Uterus (tissue), 4 donors: ENCODE data around the gene PLPP6. TPM values are rescaled to one million over a fixed set of nuclear protein-coding genes. Genes with fewer than 3 reads are reported as not detected.
"Not testable (repeated sequence)": the region's sequence is repeated elsewhere in the genome, so short reads cannot be mapped to it uniquely, and the experiment has no call there.

ENCODE experiments used
- DNase-seq, 2 donors: peaks; one replicate each; pipeline ENCODE4 v3.0.0-alpha.2; 2019 to 2020
- H3K27ac ChIP-seq, 2 donors: fragments of 200-600 bp; sonication (generic); 1 replicate in 1 of 2; 2 replicates in 1 of 2; pipeline ENCODE4 v1.5.1; 2016 to 2018
- H3K27me3 ChIP-seq, 2 donors: fragments of 200-600 bp; sonication (generic); one replicate each; pipeline ENCODE4 v1.5.1; 2018 to 2019; ENCODE audit warnings: control low read depth in 1 of 2
- H3K36me3 ChIP-seq, 2 donors: fragments of 200-600 bp; sonication (generic); one replicate each; pipeline ENCODE4 v1.5.1; 2019; ENCODE audit warnings: control low read depth in 1 of 2
- H3K4me1 ChIP-seq, 2 donors: fragments of 200-600 bp; sonication (generic); one replicate each; pipeline ENCODE4 v1.5.1; 2018 to 2019; ENCODE audit warnings: control low read depth in 1 of 2
- H3K4me3 ChIP-seq, 2 donors: fragments of 200-600 bp; sonication (generic); 1 replicate in 1 of 2; 2 replicates in 1 of 2; pipeline ENCODE4 v1.5.1; 2018 to 2019; ENCODE audit warnings: mild to moderate bottlenecking in 1 of 2
- H3K9me3 ChIP-seq, 2 donors: fragments of 200-600 bp; sonication (generic); one replicate each; pipeline ENCODE4 v1.5.1; 2019; ENCODE audit warnings: control low read depth in 1 of 2
- POLR2A ChIP-seq, 2 donors: fragments of 450-650 bp; IDR thresholded peaks; one replicate each; pipeline ENCODE4 v1.6.1; 2016; ENCODE audit warnings: antibody characterized with exemption in 2 of 2, mild to moderate bottlenecking in 1 of 2, moderate library complexity in 1 of 2
- intact Hi-C: fragments of 100-400 bp; cut with DNase I; formaldehyde crosslinking; loops from one replicate; pipeline ENCODE4 v1.15.1; 2023; ENCODE audit warnings: low total_unique reads
- total RNA-seq, 4 donors: library from RNA; depleted of rRNA in 3 of 4; stranded (reverse); fragments of >200 nt in 3 of 4; gene quantifications; one replicate each; pipeline versions ENCODE4 v1.1.0 to v1.2.4, GENCODE V29; 2014 to 2023
- TF ChIP-seq, protein P1 (sequence below), 4 experiments: fragments of 200-600 bp in 2 of 4; fragments of 450-650 bp in 2 of 4; sonication (generic) in 2 of 4; IDR thresholded peaks; one replicate each; pipeline ENCODE4 v1.5.1; 2016 to 2019; ENCODE audit warnings: antibody characterized with exemption in 4 of 4, mild to moderate bottlenecking in 2 of 4, moderate library complexity in 1 of 4
- donor health status: DM: yes; HTN: yes; CAD: no.

The PLPP6 gene
- total RNA-seq, 4 donors from 2014 or later, result 5.6 to 8.3 (median 7.2) TPM

DNA sequence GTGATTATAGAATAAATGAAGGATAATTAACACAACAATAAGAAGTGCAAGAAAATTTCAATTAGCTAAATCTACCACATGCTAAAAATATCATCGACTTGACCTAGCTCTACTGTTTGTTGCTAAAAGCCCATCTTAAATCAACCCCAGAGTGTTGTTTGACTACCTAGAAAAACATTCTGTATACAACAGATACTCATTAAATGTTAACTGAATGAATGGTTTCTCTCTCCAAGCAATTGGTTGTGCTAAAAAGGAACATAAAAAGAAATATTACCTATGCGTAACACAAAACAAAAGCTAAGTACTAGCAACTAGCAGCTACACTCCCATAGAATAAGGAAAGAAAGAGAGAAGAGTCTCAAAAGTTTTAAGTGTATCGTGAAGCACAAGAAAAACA is 5.5 kb upstream of the PLPP6 start:
- no peaks in the 10 kb centered on the region for H3K36me3 ChIP-seq
- no peak overlapping the region for H3K27ac ChIP-seq
- no peak for DNase-seq
- no peaks in the 10 kb centered on the region for H3K4me1 ChIP-seq
- intact Hi-C loops, result no loop called here
- no peaks in the 10 kb centered on the region for H3K27me3 ChIP-seq
- no peak for TF ChIP-seq POLR2A (IDR thresholded peaks at IDR 0.05)
- TF ChIP-seq, protein P1, sequence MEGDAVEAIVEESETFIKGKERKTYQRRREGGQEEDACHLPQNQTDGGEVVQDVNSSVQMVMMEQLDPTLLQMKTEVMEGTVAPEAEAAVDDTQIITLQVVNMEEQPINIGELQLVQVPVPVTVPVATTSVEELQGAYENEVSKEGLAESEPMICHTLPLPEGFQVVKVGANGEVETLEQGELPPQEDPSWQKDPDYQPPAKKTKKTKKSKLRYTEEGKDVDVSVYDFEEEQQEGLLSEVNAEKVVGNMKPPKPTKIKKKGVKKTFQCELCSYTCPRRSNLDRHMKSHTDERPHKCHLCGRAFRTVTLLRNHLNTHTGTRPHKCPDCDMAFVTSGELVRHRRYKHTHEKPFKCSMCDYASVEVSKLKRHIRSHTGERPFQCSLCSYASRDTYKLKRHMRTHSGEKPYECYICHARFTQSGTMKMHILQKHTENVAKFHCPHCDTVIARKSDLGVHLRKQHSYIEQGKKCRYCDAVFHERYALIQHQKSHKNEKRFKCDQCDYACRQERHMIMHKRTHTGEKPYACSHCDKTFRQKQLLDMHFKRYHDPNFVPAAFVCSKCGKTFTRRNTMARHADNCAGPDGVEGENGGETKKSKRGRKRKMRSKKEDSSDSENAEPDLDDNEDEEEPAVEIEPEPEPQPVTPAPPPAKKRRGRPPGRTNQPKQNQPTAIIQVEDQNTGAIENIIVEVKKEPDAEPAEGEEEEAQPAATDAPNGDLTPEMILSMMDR (IDR thresholded peaks at IDR 0.05), result no peak
- no peak overlapping the region for H3K4me3 ChIP-seq
- no peaks in the 10 kb centered on the region for H3K9me3 ChIP-seq

DNA sequence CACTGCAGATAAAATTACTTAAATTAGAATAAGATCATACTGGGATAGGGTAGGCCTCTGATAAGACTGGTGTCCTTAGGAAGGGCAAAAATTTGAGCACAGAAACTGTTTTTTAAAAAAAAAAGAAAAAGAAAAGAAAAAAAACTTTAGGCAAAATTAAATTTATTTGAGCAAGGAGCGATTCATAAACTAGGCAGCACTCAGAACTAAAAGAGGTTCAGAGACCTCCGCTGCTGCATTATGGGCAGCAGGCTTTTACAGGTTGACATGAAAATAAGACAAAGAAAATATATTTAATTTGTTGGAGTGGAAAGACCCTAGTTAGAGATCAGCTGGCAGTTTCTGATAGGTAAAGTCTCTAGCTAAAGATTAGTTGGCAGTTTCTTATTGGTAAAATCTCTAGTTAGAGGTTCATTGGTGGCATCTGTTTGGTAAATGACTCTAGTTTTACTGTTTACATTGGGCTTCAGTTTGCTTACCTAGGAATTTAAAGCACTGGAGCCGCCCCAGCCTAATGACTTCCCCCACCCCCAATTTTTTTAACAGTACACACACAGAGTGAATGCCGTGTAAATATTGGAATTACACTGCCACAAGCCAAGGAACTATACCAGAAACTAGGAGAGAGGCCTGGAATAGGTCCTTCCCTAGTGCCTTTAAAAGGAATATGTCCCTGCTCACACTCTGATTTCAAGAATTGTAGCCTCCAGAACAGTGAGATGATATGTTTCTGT is 4.5 kb upstream of the PLPP6 start:
- H3K27ac ChIP-seq, result no peak overlapping the region
- H3K4me3 ChIP-seq, result no peak overlapping the region
- no peaks in the 10 kb centered on the region for H3K9me3 ChIP-seq
- no peaks in the 10 kb centered on the region for H3K27me3 ChIP-seq
- no peak for TF ChIP-seq POLR2A (IDR thresholded peaks at IDR 0.05)
- TF ChIP-seq, protein P1 (IDR thresholded peaks at IDR 0.05), result no peak
- no peaks in the 10 kb centered on the region for H3K36me3 ChIP-seq
- intact Hi-C loops, result no loop called here
- H3K4me1 ChIP-seq, result no peaks in the 10 kb centered on the region
- no peak for DNase-seq

DNA sequence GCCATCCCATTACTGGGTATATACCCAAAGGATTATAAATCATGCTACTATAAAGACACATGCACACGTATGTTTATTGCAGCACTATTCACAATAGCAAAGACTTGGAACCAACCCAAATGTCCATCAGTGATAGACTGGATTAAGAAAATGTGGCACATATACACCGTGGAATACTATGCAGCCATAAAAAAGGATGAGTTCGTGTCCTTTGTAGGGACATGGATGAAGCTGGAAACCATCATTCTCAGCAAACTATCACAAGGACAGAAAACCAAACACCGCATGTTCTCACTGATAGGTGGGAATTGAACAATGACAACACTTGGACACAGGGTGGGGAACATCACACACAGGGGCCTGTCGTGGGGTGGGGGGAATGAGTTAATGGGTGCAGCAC is 1.4 kb upstream of the PLPP6 start:
- intact Hi-C loops, H3K27ac ChIP-seq, DNase-seq, H3K9me3 ChIP-seq, H3K27me3 ChIP-seq, H3K4me3 ChIP-seq, H3K36me3 ChIP-seq, H3K4me1 ChIP-seq: not testable (repeated sequence)

DNA sequence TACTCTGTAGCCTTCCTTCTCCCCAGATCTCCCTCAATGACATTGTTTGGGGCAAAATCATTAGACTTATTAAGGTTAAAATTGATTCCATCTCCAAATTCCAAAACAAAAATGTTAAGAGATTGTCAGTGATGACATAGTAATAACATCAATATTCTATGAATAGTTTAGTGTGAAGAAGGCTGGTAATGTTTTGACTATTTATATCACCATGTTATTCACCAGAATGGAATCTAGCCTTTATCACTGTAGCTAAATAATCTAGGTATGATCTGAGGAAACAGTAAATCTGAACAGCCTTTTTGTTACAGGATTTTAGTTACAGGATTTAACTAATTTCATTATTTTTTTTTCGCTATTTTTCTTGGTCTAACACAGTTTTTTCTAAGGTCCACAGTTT is 929 bp upstream of the PLPP6 start:
- intact Hi-C loops, result no loop called here
- H3K4me3 ChIP-seq, result no peak overlapping the region
- no peaks in the 10 kb centered on the region for H3K27me3 ChIP-seq
- DNase-seq, result no peak
- H3K36me3 ChIP-seq, result no peaks in the 10 kb centered on the region
- TF ChIP-seq POLR2A (IDR thresholded peaks at IDR 0.05), result no peak
- TF ChIP-seq, protein P1 (IDR thresholded peaks at IDR 0.05), result no peak
- no peaks in the 10 kb centered on the region for H3K4me1 ChIP-seq
- H3K9me3 ChIP-seq, result no peaks in the 10 kb centered on the region
- H3K27ac ChIP-seq, result no peak overlapping the region

DNA sequence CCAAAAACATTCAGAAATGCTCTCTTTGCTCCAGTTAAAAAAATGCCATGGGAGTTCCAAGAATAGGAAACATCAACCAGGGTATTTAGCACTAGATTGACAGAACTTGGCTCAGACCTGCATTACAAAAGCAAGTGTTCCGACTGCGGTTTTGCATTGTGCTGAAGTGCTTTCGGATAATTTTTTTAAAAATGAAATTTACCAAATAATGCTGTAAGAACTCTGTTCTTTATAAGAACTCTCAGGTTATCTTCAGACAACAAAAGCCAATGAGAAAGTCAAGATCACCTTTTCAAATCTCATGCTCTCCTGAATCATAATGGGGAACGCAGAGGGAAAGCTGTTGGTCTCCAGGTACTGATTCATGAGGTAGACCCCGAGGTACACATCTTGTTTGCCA is 483 bp upstream of the PLPP6 start:
- H3K4me3 ChIP-seq, result peak overlapping the region; percentile 49 to 85
- peak overlapping the region; percentile 68 to 86 for H3K27ac ChIP-seq
- no peaks in the 10 kb centered on the region for H3K27me3 ChIP-seq
- no peaks in the 10 kb centered on the region for H3K4me1 ChIP-seq
- no peaks in the 10 kb centered on the region for H3K9me3 ChIP-seq
- intact Hi-C loops, result no loop called here
- H3K36me3 ChIP-seq, result no peaks in the 10 kb centered on the region
- DNase-seq, result no peak
- no peak for TF ChIP-seq POLR2A (IDR thresholded peaks at IDR 0.05)
- TF ChIP-seq, protein P1 (IDR thresholded peaks at IDR 0.05), result no peak
